Right atrium auricular region (tissue), 2 donors: ENCODE measurements around the gene EIF4EBP2. TPM values are rescaled to one million over a fixed set of nuclear protein-coding genes. Genes with fewer than 3 reads are reported as not detected.

Source experiments
- DNase-seq: peaks from one replicate; pipeline ENCODE4 v3.0.0-alpha.2; 2019; ENCODE audit warnings: low spot score
- H3K27ac ChIP-seq, 2 donors: fragments of 200-600 bp; sonication (generic); 1 replicate in 1 of 2; 2 replicates in 1 of 2; pipeline ENCODE4 v1.5.1; 2016 to 2019
- H3K27me3 ChIP-seq, 2 donors: fragments of 200-600 bp; sonication (generic); one replicate each; pipeline versions ENCODE4 v1.5.1 to v1.6.0; 2017 to 2019
- H3K36me3 ChIP-seq: fragments of 200-600 bp; sonication (generic); one replicate; pipeline ENCODE4 v1.5.1; 2016
- H3K4me1 ChIP-seq, 2 donors: fragments of 200-600 bp; sonication (generic); one replicate each; pipeline versions ENCODE4 v1.5.1 to v1.6.0; 2017 to 2019
- H3K4me3 ChIP-seq, 2 donors: fragments of 200-600 bp; sonication (generic); 1 replicate in 1 of 2; 2 replicates in 1 of 2; pipeline ENCODE4 v1.5.1; 2017 to 2019; ENCODE audit warnings: mild to moderate bottlenecking in 1 of 2, moderate library complexity in 1 of 2
- H3K9me3 ChIP-seq, 2 donors: fragments of 200-600 bp; sonication (generic); one replicate each; pipeline ENCODE4 v1.5.1; 2019
- CTCF ChIP-seq, 2 donors: fragments of 200-600 bp; sonication (generic); IDR thresholded peaks; one replicate each; pipeline ENCODE4 v1.5.1; 2019; ENCODE audit warnings: antibody characterized with exemption in 2 of 2
- total RNA-seq, 2 donors: library from RNA; depleted of rRNA; stranded (reverse); fragments of >200 nt; gene quantifications; one replicate each; pipeline ENCODE4 v1.1.0, GENCODE V29; 2016

Gene EIF4EBP2
- total RNA-seq, 2 donors from 2014 or later: 90.0 to 116 TPM

GRCh38 chr10:70412356-70412755, 8.4 kb downstream of the EIF4EBP2 start:
- DNase-seq: no peak
- Histone ChIP-seq H3K9me3 (no peaks in the 10 kb centered on the region), H3K36me3 (no peaks in the 10 kb centered on the region), H3K4me3 (no peak overlapping the region), H3K27ac (no peak overlapping the region), H3K4me1 (peaks cover 2 to 53% of the 10 kb centered on the region in 2 donors), H3K27me3 (no peaks in the 10 kb centered on the region)
- TF ChIP-seq CTCF (IDR thresholded peaks at IDR 0.05): no peak

GRCh38 chr10:70417568-70417967, 13.6 kb downstream of the EIF4EBP2 start:
- H3K9me3 ChIP-seq: no peaks in the 10 kb centered on the region
- no peak for DNase-seq
- peaks cover 31% of the 10 kb centered on the region for H3K36me3 ChIP-seq
- peaks cover 2 to 16% of the 10 kb centered on the region in 2 donors for H3K4me1 ChIP-seq
- no peak overlapping the region for H3K27ac ChIP-seq
- no peak for TF ChIP-seq CTCF (IDR thresholded peaks at IDR 0.05)
- no peaks in the 10 kb centered on the region for H3K27me3 ChIP-seq
- H3K4me3 ChIP-seq: no peak overlapping the region

- H3K27me3 ChIP-seq: no peaks in the 10 kb centered on the region
- no peak overlapping the region for H3K4me3 ChIP-seq
- DNase-seq: no peak
- peaks cover 38% of the 10 kb centered on the region for H3K36me3 ChIP-seq
- TF ChIP-seq CTCF (IDR thresholded peaks at IDR 0.05): no peak
- H3K27ac ChIP-seq: no peak overlapping the region
- peaks cover 2 to 14% of the 10 kb centered on the region in 2 donors for H3K4me1 ChIP-seq
- no peaks in the 10 kb centered on the region for H3K9me3 ChIP-seq
Measured at GRCh38 chr10:70418229-70418628, 14.3 kb downstream of the EIF4EBP2 start.

- DNase-seq: no peak
- H3K27me3 ChIP-seq: no peaks in the 10 kb centered on the region
- peaks cover 43% of the 10 kb centered on the region for H3K36me3 ChIP-seq
- H3K9me3 ChIP-seq: no peaks in the 10 kb centered on the region
- no peak overlapping the region for H3K27ac ChIP-seq
- peaks cover 2 to 17% of the 10 kb centered on the region in 2 donors for H3K4me1 ChIP-seq
- no peak overlapping the region for H3K4me3 ChIP-seq
- TF ChIP-seq CTCF (IDR thresholded peaks at IDR 0.05): no peak
Measured at GRCh38 chr10:70418713-70419112, 14.8 kb downstream of the EIF4EBP2 start.

- H3K27ac ChIP-seq: no peak overlapping the region
- H3K36me3 ChIP-seq: peaks cover 91% of the 10 kb centered on the region
- no peak for DNase-seq
- TF ChIP-seq CTCF (IDR thresholded peaks at IDR 0.05): no peak
- no peaks in the 10 kb centered on the region for H3K27me3 ChIP-seq
- H3K9me3 ChIP-seq: no peaks in the 10 kb centered on the region
- H3K4me1 ChIP-seq: peaks cover 0 to 32% of the 10 kb centered on the region in 2 donors
- no peak overlapping the region for H3K4me3 ChIP-seq
Measured at GRCh38 chr10:70424320-70424719, 20.4 kb downstream of the EIF4EBP2 start.

- Histone ChIP-seq H3K27me3 (no peaks in the 10 kb centered on the region), H3K27ac (peak overlapping the region in 1 of 2 donors; percentile 1), H3K4me1 (peaks cover 0 to 40% of the 10 kb centered on the region in 2 donors), H3K9me3 (no peaks in the 10 kb centered on the region), H3K4me3 (no peak overlapping the region), H3K36me3 (peaks cover 89% of the 10 kb centered on the region)
- TF ChIP-seq CTCF (IDR thresholded peaks at IDR 0.05): no peak
- DNase-seq: no peak
Measured at GRCh38 chr10:70425096-70425495, 21.2 kb downstream of the EIF4EBP2 start.
